NCI-H1694 (cell line): ENCODE measurements around the gene LRRC8C.

ENCODE experiments used
- DNase-seq: peaks from one replicate; lab custom pipeline; 2025; lab: John Stamatoyannopoulos, UW

Gene LRRC8C

GRCh38 chr1:89763649-89763986 lies 130.7 kb downstream of the LRRC8C start:
- DNase-seq, result no peak

DNA sequence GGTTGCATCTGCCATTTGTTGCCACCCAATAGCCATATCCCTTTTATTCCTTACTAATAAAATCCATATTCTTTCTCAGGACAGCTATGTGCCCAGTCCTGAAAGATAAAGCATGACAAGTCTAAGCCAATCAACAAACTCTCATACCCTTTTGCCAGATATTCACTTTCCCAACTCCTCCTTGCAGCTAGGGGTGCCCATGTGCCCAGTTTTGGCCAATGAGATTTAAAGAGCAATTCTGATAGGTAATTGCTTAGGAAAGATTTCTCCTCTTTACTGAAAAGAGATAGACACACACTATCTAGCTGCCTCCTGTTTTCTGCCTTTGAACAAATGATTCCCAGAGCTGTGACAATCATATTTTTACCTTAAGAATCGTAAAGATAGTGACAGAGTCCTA lies 132.9 kb downstream of the LRRC8C start:
- DNase-seq, result no peak

DNA sequence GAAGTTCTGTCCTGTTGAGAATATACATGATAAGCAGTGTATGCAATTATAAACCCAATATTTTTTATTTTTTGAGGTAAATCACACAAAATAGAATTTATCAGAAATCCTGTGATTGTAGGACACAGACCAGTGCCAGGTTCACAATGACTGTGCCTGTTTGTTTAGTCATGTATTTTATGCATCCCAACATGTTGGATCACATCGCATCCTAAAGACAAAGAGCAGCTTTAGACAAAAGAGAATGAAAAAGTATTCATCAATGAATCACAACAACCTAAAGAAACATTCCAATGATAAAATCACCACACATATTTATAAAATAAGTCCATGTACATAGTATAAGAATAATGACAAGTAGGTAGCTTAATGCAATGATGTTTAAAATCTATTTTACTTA lies 134.7 kb downstream of the LRRC8C start:
- no peak for DNase-seq
